K562 (cell line): Measurements from ENCODE around the gene MTF1. TPM values are rescaled to one million over a fixed set of nuclear protein-coding genes. Genes with fewer than 3 reads are reported as not detected.
A peak's percentile ranks its signal among the peaks of the same experiment; 100 is the strongest.

Source experiments
- ARID2 ChIP-seq: fragments of 450-650 bp; IDR thresholded peaks from 2 replicates; pipeline ENCODE4 v1.6.1; 2017; ENCODE audit warnings: antibody characterized with exemption, mild to moderate bottlenecking
- ARNT ChIP-seq, 2 experiments: fragments of 450-650 bp; IDR thresholded peaks; 2 replicates each; pipeline ENCODE4 v1.6.1; 2016; ENCODE audit warnings: mild to moderate bottlenecking in 1 of 2
- CREM ChIP-seq: IDR thresholded peaks from 2 replicates; pipeline ENCODE4 v1.6.1; 2014; ENCODE audit warnings: antibody characterized with exemption, low read depth
- CXXC5 ChIP-seq: fragments of 250-450 bp; sonication (Bioruptor Pico); IDR thresholded peaks from 2 replicates; pipeline ENCODE4 v1.8.0; 2022; ENCODE audit warnings: inconsistent platforms, mild to moderate bottlenecking, moderate library complexity
- GABPA ChIP-seq: fragments of 200-800 bp; sonication (Bioruptor generic); conservative IDR thresholded peaks from 2 replicates; pipeline ENCODE4 v1.6.1; 2016; ENCODE audit warnings: low read depth, missing genetic modification characterization, missing compliant biosample characterization
- GABPB1 ChIP-seq: sonication (generic); formaldehyde crosslinking; IDR thresholded peaks from 2 replicates; pipeline ENCODE4 v1.8.0; 2022; ENCODE audit warnings: mild to moderate bottlenecking, missing genetic modification reagents
- HCFC1 ChIP-seq: IDR thresholded peaks from 2 replicates; pipeline ENCODE4 v1.6.1; 2012; ENCODE audit warnings: low read depth, low read length, improper control_type of control experiment
- JUND ChIP-seq, 2 experiments: IDR thresholded peaks; 2 replicates in 1 of 2; 3 replicates in 1 of 2; pipeline ENCODE4 v1.6.1; 2011; ENCODE audit warnings: borderline replicate concordance in 2 of 2, low read depth in 2 of 2, low read length in 2 of 2, improper control_type of control experiment in 1 of 2, missing biosample characterization in 1 of 2, missing genetic modification characterization in 1 of 2, missing genetic modification reagents in 1 of 2
- MAFK ChIP-seq: IDR thresholded peaks from 2 replicates; pipeline ENCODE4 v1.6.1; 2011; ENCODE audit warnings: low read length, improper control_type of control experiment
- MECOM ChIP-seq: fragments of 250-450 bp; sonication (Bioruptor Pico); IDR thresholded peaks from 2 replicates; pipeline ENCODE4 v1.8.0; 2022; ENCODE audit warnings: inconsistent platforms
- NFIC ChIP-seq: fragments of 450-650 bp; IDR thresholded peaks from 2 replicates; pipeline ENCODE4 v1.6.1; 2017; ENCODE audit warnings: mild to moderate bottlenecking, inconsistent platforms
- RAD21 ChIP-seq, 2 experiments: fragments of 250-450 bp in 1 of 2; fragments of 450-650 bp in 1 of 2; sonication (Bioruptor Pico) in 1 of 2; formaldehyde crosslinking in 1 of 2; IDR thresholded peaks in 1 of 2; conservative IDR thresholded peaks in 1 of 2; 2 replicates each; pipeline versions ENCODE4 v1.4.0 to v1.8.0; 2020 to 2022; ENCODE audit warnings: mild to moderate bottlenecking in 2 of 2, moderate library complexity in 1 of 2
- RB1 ChIP-seq: fragments of 450-650 bp; IDR thresholded peaks from 2 replicates; pipeline ENCODE4 v1.6.1; 2017; ENCODE audit warnings: low read depth, mild to moderate bottlenecking
- RBBP5 ChIP-seq: fragments of 200-600 bp; sonication (generic); IDR thresholded peaks from 2 replicates; pipeline ENCODE4 v1.6.1; 2012; ENCODE audit warnings: borderline replicate concordance, mild to moderate bottlenecking, low read length, control low read depth, inconsistent platforms; ENCODE audit not compliant: insufficient read depth, poor library complexity, severe bottlenecking
- SMC3 ChIP-seq: conservative IDR thresholded peaks from 2 replicates; pipeline ENCODE4 v1.6.1; 2011; ENCODE audit warnings: low read depth, low read length, improper control_type of control experiment; ENCODE audit not compliant: insufficient read depth
- YY1 ChIP-seq, 3 experiments: IDR thresholded peaks; 2 replicates each; pipeline ENCODE4 v1.6.1; 2011; ENCODE audit warnings: low read length in 2 of 3, mild to moderate bottlenecking in 2 of 3, moderate library complexity in 2 of 3, borderline replicate concordance in 1 of 3, control low read depth in 1 of 3, low read depth in 1 of 3; ENCODE audit not compliant: insufficient read depth in 3 of 3, insufficient replicate concordance in 2 of 3, control insufficient read depth in 1 of 3, insufficient read length in 1 of 3; ENCODE audit errors: extremely low read depth in 1 of 3
- polyA plus RNA-seq, 8 experiments: library from polyadenylated mRNA; depleted of rRNA in 4 of 8; stranded (reverse) in 5 of 8; unstranded in 3 of 8; fragments of >200 nt; fragmentation: Nextera tagmentation in 2 of 8; fragmentation: Illumina TruSeq in 1 of 8; extraction: Ambion mirVana in 2 of 8; extraction: Trizol in 1 of 8; gene quantifications; 2 replicates each; pipeline versions ENCODE4 v1.2.1 to v1.2.3, GENCODE V29; 2011 to 2014; ENCODE audit warnings: inconsistent platforms in 1 of 8, missing spikeins in 1 of 8
- total RNA-seq, 7 experiments: library from RNA; depleted of rRNA in 6 of 7; stranded (reverse); fragments of >200 nt in 6 of 7; fragmentation: Illumina TruSeq in 2 of 7; extraction: Trizol in 2 of 7; gene quantifications; 2 replicates each; pipeline versions ENCODE4 v1.2.1 to v1.2.3, GENCODE V29; 2011 to 2021; ENCODE audit warnings: low replicate concordance in 1 of 7
- TF ChIP-seq, protein P1 (sequence below), 2 experiments: IDR thresholded peaks; 2 replicates each; pipeline ENCODE4 v1.6.1; 2011; ENCODE audit warnings: borderline replicate concordance in 1 of 2, control low read depth in 1 of 2, low read depth in 1 of 2, low read length in 1 of 2, mild to moderate bottlenecking in 1 of 2, mixed read lengths in 1 of 2, moderate library complexity in 1 of 2; ENCODE audit not compliant: insufficient read depth in 1 of 2, insufficient read length in 1 of 2, poor library complexity in 1 of 2, severe bottlenecking in 1 of 2; ENCODE audit errors: extremely low read depth in 1 of 2
- TF ChIP-seq, protein P2 (sequence below), 2 experiments: fragments of 200-800 bp in 1 of 2; sonication (Bioruptor generic) in 1 of 2; sonication (generic) in 1 of 2; formaldehyde crosslinking in 1 of 2; IDR thresholded peaks in 1 of 2; conservative IDR thresholded peaks in 1 of 2; 2 replicates each; pipeline versions ENCODE4 v1.5.0 to v1.6.1; 2016 to 2020; ENCODE audit warnings: missing compliant biosample characterization in 1 of 2, missing genetic modification characterization in 1 of 2, missing genetic modification reagents in 1 of 2
- TF ChIP-seq, protein P3 (sequence below): sonication (generic); formaldehyde crosslinking; IDR thresholded peaks from 2 replicates; pipeline ENCODE4 v1.8.1; 2023; ENCODE audit warnings: mild to moderate bottlenecking, missing genetic modification reagents, moderate library complexity
- TF ChIP-seq, protein P4 (sequence below): fragments of 450-650 bp; IDR thresholded peaks from 2 replicates; pipeline ENCODE4 v1.6.1; 2016

Gene MTF1
- total and polyA plus RNA-seq, 9 of the 15 experiments (the other 6 are each of a cell fraction or from before 2014, with no cell fraction given): 1.1 to 12.2 (median 4.3) TPM

DNA sequence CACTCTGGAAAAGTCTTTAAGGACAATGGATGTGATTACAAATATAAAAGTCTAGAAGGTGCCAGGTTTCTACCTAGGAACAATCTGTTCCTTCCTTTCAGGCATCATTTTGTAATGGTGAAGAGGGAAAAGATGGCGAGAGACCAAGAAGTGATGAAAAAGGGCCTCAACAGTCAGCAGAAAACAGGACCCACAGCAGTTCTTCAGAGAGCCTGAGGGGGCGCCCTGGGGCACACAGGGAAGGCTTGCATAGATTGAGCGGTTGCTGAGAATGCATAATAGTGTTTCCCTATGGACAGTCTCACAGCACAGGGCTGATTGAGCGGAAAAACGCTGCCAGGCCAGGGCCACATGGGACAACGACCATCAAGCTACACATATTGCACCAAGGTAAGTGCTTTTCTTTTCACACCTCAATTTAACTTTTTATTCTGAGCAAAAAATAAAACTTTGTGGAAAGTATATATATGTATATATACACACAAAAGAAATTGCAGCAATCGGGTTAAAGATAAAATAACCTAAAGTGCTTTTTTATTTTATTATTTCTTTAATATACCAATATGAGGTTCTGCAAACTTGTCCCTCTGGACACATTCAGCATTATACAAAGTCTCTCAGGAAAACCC lies 48.3 kb downstream of the MTF1 start (continued):
- TF ChIP-seq, protein P1, sequence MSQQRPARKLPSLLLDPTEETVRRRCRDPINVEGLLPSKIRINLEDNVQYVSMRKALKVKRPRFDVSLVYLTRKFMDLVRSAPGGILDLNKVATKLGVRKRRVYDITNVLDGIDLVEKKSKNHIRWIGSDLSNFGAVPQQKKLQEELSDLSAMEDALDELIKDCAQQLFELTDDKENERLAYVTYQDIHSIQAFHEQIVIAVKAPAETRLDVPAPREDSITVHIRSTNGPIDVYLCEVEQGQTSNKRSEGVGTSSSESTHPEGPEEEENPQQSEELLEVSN (IDR thresholded peaks at IDR 0.05; ENCODE audit: borderline replicate concordance in 1 of 2, extremely low read depth in 1 of 2, insufficient read depth in 1 of 2, insufficient read length in 1 of 2, low read depth in 1 of 2, low read length in 1 of 2, poor library complexity in 1 of 2, severe bottlenecking in 1 of 2): peak in 1 of 2 experiments; percentile 18
- TF ChIP-seq SMC3 (peak; percentile 43; the same call in 1 of the 2 replicates), MAFK (peak; percentile 81), HCFC1 (peak; percentile 10; the same call in 1 of the 2 replicates), JUND (IDR thresholded peaks at IDR 0.05; ENCODE audit: borderline replicate concordance, low read depth, low read length) (peak; percentile 66), JUND (tag; IDR thresholded peaks at IDR 0.05; ENCODE audit: borderline replicate concordance, low read depth, low read length) (no peak; the same call in 2 of the 3 replicates), CREM (peak; percentile 34; the same call in 1 of the 2 replicates), GABPA (tag) (peak; percentile 32; the same call in 1 of the 2 replicates), CXXC5 (peak; percentile 30; the same call in 1 of the 2 replicates), RB1 (peak; percentile 61; the same call in 1 of the 2 replicates), RAD21 (CRISPR knock-in tag; conservative IDR thresholded peaks at IDR 0.05 in 1 of 2, IDR thresholded peaks at IDR 0.05 in 1 of 2) (peak; percentile 34 to 67), NFIC (peak; percentile 32; the same call in 1 of the 2 replicates), YY1 (IDR thresholded peaks at IDR 0.05; ENCODE audit: borderline replicate concordance in 1 of 3, control insufficient read depth in 1 of 3, extremely low read depth in 1 of 3, insufficient read depth in 3 of 3, insufficient read length in 1 of 3, insufficient replicate concordance in 2 of 3, low read depth in 1 of 3, low read length in 2 of 3) (peak in 2 of 3 experiments; percentile 39 to 51), MECOM (CRISPR knock-in tag) (no peak), RBBP5 (no peak), GABPB1 (CRISPR knock-in tag) (peak; percentile 51; the same call in 1 of the 2 replicates), ARNT (IDR thresholded peaks at IDR 0.05) (peak in 1 of 2 experiments; percentile 33; a peak in 1 of 4 replicates), ARID2 (no peak)
- TF ChIP-seq, protein P2, sequence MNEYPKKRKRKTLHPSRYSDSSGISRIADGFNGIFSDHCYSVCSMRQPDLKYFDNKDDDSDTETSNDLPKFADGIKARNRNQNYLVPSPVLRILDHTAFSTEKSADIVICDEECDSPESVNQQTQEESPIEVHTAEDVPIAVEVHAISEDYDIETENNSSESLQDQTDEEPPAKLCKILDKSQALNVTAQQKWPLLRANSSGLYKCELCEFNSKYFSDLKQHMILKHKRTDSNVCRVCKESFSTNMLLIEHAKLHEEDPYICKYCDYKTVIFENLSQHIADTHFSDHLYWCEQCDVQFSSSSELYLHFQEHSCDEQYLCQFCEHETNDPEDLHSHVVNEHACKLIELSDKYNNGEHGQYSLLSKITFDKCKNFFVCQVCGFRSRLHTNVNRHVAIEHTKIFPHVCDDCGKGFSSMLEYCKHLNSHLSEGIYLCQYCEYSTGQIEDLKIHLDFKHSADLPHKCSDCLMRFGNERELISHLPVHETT (CRISPR knock-in tag; conservative IDR thresholded peaks at IDR 0.05 in 1 of 2, IDR thresholded peaks at IDR 0.05 in 1 of 2): peak in 1 of 2 experiments; percentile 22; a peak in 1 of 4 replicates
- TF ChIP-seq, protein P3, sequence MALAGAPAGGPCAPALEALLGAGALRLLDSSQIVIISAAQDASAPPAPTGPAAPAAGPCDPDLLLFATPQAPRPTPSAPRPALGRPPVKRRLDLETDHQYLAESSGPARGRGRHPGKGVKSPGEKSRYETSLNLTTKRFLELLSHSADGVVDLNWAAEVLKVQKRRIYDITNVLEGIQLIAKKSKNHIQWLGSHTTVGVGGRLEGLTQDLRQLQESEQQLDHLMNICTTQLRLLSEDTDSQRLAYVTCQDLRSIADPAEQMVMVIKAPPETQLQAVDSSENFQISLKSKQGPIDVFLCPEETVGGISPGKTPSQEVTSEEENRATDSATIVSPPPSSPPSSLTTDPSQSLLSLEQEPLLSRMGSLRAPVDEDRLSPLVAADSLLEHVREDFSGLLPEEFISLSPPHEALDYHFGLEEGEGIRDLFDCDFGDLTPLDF: 0 out of 2 replicates have a peak, but pooled peaks have one; percentile 45
- TF ChIP-seq, protein P4, sequence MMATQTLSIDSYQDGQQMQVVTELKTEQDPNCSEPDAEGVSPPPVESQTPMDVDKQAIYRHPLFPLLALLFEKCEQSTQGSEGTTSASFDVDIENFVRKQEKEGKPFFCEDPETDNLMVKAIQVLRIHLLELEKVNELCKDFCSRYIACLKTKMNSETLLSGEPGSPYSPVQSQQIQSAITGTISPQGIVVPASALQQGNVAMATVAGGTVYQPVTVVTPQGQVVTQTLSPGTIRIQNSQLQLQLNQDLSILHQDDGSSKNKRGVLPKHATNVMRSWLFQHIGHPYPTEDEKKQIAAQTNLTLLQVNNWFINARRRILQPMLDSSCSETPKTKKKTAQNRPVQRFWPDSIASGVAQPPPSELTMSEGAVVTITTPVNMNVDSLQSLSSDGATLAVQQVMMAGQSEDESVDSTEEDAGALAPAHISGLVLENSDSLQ: 0 out of 2 replicates have a peak, but pooled peaks have one; percentile 20
